Measurements from ENCODE around the gene BLOC1S6. TPM values are rescaled to one million over a fixed set of nuclear protein-coding genes. Genes with fewer than 3 reads are reported as not detected.

BLOC1S6 gene
- total and polyA plus RNA-seq, 2 of the 13 experiments (the other 11 are each of a cell fraction or from before 2014, with no cell fraction given), result 11.8 to 44.3 TPM

DNA sequence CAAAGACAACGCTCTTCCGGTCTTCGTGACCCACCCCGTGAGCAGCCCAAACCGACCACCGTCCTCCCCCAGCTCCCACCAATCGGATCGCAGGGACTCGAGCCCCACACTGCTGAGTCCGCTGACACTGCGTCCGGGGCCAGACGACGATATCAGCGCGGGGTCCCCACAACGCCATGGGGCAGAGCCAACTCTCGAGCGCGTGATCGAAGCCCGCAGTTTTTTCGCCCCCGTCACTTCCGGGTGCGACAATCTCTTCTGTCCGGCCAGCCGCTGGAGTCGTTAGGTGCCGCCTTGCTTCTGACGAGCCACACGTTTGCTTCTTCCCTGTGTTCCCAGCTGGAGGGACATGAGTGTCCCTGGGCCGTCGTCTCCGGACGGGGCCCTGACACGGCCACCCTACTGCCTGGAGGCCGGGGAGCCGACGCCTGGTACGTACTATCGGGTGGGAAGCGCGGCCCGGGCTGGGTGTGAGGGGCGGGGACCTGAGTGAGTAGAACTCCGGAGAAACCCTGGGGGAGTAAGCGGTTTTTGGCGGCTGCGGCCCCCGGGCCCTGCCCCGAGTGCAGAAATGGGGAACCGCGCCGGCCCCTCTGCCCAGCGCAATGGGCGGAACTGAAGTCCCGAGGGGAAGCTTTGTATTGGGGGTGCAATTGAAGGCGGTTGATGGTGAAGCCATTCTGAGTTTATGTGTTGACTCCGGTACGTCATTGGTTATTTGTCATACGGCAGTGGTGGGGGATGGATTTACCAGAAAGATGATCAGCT, at the start of gene BLOC1S6 (continued):
- TF ChIP-seq ZNF10 (CRISPR knock-in tag; IDR thresholded peaks at IDR 0.05; ENCODE audit: borderline replicate concordance, low read depth) (no peak), ZNF570 (CRISPR knock-in tag; IDR thresholded peaks at IDR 0.05; ENCODE audit: borderline replicate concordance) (0 out of 2 replicates have a peak, but pooled peaks have one; percentile 53), ZNF101 (CRISPR knock-in tag; IDR thresholded peaks at IDR 0.05; ENCODE audit: borderline replicate concordance, low read depth) (no peak), CENPT (CRISPR knock-in tag; IDR thresholded peaks at IDR 0.05; ENCODE audit: low read depth) (0 out of 2 replicates have a peak, but pooled peaks have one; percentile 39), CHD2 (IDR thresholded peaks at IDR 0.05; ENCODE audit: low read depth, low read length) (peak; percentile 54; the same call in 1 of the 2 replicates), ZNF24 (IDR thresholded peaks at IDR 0.05) (no peak), CBX1 (IDR thresholded peaks at IDR 0.05; ENCODE audit: low read depth) (no peak), NBN (conservative IDR thresholded peaks at IDR 0.05) (no peak), WIZ (CRISPR knock-in tag; IDR thresholded peaks at IDR 0.05) (peak; percentile 42), ZNF207 (IDR thresholded peaks at IDR 0.05; ENCODE audit: borderline replicate concordance) (no peak), KLF11 (CRISPR knock-in tag; IDR thresholded peaks at IDR 0.05) (peak; percentile 73; the same call in 1 of the 2 replicates), ETV6 (CRISPR knock-in tag; conservative IDR thresholded peaks at IDR 0.05) (peak; percentile 85; the same call in 1 of the 2 replicates), SRY (CRISPR knock-in tag; IDR thresholded peaks at IDR 0.05) (peak; percentile 84), TSC22D2 (CRISPR knock-in tag; IDR thresholded peaks at IDR 0.05; ENCODE audit: borderline replicate concordance) (no peak)
- TF ChIP-seq, protein P1, sequence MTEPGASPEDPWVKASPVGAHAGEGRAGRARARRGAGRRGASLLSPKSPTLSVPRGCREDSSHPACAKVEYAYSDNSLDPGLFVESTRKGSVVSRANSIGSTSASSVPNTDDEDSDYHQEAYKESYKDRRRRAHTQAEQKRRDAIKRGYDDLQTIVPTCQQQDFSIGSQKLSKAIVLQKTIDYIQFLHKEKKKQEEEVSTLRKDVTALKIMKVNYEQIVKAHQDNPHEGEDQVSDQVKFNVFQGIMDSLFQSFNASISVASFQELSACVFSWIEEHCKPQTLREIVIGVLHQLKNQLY (CRISPR knock-in tag; IDR thresholded peaks at IDR 0.05), result peak; percentile 92
- TF ChIP-seq, protein P2, sequence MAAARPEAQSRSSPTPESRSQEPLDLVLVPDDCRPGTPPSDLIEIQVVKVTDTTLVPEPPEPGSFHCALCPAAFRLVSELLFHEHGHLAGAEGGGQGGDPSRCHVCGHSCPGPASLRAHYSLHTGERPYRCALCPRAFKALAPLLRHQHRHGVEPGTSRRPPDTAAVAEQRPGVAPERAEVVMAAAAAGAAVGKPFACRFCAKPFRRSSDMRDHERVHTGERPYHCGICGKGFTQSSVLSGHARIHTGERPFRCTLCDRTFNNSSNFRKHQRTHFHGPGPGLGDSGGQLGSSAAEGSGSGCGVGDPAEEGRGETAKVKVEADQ (CRISPR knock-in tag; IDR thresholded peaks at IDR 0.05; ENCODE audit: borderline replicate concordance), result peak; percentile 60; the same call in 1 of the 2 replicates
- TF ChIP-seq, protein P3, sequence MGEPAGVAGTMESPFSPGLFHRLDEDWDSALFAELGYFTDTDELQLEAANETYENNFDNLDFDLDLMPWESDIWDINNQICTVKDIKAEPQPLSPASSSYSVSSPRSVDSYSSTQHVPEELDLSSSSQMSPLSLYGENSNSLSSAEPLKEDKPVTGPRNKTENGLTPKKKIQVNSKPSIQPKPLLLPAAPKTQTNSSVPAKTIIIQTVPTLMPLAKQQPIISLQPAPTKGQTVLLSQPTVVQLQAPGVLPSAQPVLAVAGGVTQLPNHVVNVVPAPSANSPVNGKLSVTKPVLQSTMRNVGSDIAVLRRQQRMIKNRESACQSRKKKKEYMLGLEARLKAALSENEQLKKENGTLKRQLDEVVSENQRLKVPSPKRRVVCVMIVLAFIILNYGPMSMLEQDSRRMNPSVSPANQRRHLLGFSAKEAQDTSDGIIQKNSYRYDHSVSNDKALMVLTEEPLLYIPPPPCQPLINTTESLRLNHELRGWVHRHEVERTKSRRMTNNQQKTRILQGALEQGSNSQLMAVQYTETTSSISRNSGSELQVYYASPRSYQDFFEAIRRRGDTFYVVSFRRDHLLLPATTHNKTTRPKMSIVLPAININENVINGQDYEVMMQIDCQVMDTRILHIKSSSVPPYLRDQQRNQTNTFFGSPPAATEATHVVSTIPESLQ (CRISPR knock-in tag; conservative IDR thresholded peaks at IDR 0.05), result 0 out of 2 replicates have a peak, but pooled peaks have one; percentile 82
- TF ChIP-seq, protein P4, sequence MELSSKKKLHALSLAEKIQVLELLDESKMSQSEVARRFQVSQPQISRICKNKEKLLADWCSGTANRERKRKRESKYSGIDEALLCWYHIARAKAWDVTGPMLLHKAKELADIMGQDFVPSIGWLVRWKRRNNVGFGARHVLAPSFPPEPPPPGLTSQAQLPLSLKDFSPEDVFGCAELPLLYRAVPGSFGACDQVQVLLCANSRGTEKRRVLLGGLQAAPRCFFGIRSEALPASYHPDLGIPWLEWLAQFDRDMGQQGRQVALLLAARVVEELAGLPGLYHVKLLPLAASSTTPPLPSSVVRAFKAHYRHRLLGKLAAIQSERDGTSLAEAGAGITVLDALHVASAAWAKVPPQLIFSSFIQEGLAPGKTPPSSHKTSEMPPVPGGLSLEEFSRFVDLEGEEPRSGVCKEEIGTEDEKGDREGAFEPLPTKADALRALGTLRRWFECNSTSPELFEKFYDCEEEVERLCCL (CRISPR knock-in tag; IDR thresholded peaks at IDR 0.05; ENCODE audit: borderline replicate concordance), result 0 out of 2 replicates have a peak, but pooled peaks have one; percentile 12
- TF ChIP-seq, protein P5, sequence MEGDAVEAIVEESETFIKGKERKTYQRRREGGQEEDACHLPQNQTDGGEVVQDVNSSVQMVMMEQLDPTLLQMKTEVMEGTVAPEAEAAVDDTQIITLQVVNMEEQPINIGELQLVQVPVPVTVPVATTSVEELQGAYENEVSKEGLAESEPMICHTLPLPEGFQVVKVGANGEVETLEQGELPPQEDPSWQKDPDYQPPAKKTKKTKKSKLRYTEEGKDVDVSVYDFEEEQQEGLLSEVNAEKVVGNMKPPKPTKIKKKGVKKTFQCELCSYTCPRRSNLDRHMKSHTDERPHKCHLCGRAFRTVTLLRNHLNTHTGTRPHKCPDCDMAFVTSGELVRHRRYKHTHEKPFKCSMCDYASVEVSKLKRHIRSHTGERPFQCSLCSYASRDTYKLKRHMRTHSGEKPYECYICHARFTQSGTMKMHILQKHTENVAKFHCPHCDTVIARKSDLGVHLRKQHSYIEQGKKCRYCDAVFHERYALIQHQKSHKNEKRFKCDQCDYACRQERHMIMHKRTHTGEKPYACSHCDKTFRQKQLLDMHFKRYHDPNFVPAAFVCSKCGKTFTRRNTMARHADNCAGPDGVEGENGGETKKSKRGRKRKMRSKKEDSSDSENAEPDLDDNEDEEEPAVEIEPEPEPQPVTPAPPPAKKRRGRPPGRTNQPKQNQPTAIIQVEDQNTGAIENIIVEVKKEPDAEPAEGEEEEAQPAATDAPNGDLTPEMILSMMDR (CRISPR knock-in tag; IDR thresholded peaks at IDR 0.05), result no peak
- TF ChIP-seq, protein P6, sequence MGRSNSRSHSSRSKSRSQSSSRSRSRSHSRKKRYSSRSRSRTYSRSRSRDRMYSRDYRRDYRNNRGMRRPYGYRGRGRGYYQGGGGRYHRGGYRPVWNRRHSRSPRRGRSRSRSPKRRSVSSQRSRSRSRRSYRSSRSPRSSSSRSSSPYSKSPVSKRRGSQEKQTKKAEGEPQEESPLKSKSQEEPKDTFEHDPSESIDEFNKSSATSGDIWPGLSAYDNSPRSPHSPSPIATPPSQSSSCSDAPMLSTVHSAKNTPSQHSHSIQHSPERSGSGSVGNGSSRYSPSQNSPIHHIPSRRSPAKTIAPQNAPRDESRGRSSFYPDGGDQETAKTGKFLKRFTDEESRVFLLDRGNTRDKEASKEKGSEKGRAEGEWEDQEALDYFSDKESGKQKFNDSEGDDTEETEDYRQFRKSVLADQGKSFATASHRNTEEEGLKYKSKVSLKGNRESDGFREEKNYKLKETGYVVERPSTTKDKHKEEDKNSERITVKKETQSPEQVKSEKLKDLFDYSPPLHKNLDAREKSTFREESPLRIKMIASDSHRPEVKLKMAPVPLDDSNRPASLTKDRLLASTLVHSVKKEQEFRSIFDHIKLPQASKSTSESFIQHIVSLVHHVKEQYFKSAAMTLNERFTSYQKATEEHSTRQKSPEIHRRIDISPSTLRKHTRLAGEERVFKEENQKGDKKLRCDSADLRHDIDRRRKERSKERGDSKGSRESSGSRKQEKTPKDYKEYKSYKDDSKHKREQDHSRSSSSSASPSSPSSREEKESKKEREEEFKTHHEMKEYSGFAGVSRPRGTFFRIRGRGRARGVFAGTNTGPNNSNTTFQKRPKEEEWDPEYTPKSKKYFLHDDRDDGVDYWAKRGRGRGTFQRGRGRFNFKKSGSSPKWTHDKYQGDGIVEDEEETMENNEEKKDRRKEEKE (IDR thresholded peaks at IDR 0.05), result no peak

Data from HepG2 (cell line).